Astrocyte (in vitro differentiated cells and primary cell): ENCODE measurements around the gene CNOT1. TPM values are rescaled to one million over a fixed set of nuclear protein-coding genes. Genes with fewer than 3 reads are reported as not detected.
"Not testable (repeated sequence)": the region's sequence is repeated elsewhere in the genome, so short reads cannot be mapped to it uniquely, and the experiment has no call there.

Experiments used
- DNase-seq: peaks from one replicate; pipeline ENCODE4 v3.0.0-alpha.2; 2010; ENCODE audit warnings: low read depth
- FAIRE-seq: peaks from 2 replicates; lab custom pipeline; 2011; peaks lifted over from hg19 to GRCh38; lab: Jason Lieb, UNC
- H2AFZ ChIP-seq: 2 replicates; pipeline ENCODE4 v1.6.0; 2012; ENCODE audit warnings: low read depth, low read length, inconsistent platforms
- H3K27ac ChIP-seq: 2 replicates; pipeline ENCODE4 v1.5.1; 2011; ENCODE audit warnings: low read depth, low read length, inconsistent platforms
- H3K27me3 ChIP-seq: 2 replicates; pipeline ENCODE4 v1.6.0; 2011; ENCODE audit warnings: low read length, inconsistent platforms; ENCODE audit not compliant: insufficient read depth
- H3K36me3 ChIP-seq: 2 replicates; pipeline ENCODE4 v1.5.1; 2011; ENCODE audit warnings: low read length, inconsistent platforms; ENCODE audit not compliant: insufficient read depth
- H3K4me1 ChIP-seq: 2 replicates; pipeline ENCODE4 v1.5.1; 2011; ENCODE audit warnings: low read length, inconsistent platforms; ENCODE audit not compliant: insufficient read depth
- H3K4me2 ChIP-seq: 2 replicates; pipeline ENCODE4 v1.6.0; 2012; ENCODE audit warnings: low read length, inconsistent platforms
- H3K4me3 ChIP-seq: 2 replicates; pipeline ENCODE4 v1.5.1; 2011; ENCODE audit warnings: low read depth, mild to moderate bottlenecking, low read length, inconsistent platforms; ENCODE audit not compliant: insufficient read depth
- H3K79me2 ChIP-seq: 2 replicates; pipeline ENCODE4 v1.6.0; 2012; ENCODE audit warnings: mild to moderate bottlenecking, low read length, inconsistent platforms; ENCODE audit not compliant: insufficient read depth
- H3K9ac ChIP-seq: 2 replicates; pipeline ENCODE4 v1.6.0; 2012; ENCODE audit warnings: mild to moderate bottlenecking, low read length, inconsistent platforms
- H3K9me3 ChIP-seq: 2 replicates; pipeline ENCODE4 v1.5.1; 2012; ENCODE audit warnings: low read depth, mild to moderate bottlenecking, low read length, inconsistent platforms; ENCODE audit not compliant: insufficient read depth
- H4K20me1 ChIP-seq: 2 replicates; pipeline ENCODE4 v1.6.0; 2012; ENCODE audit warnings: low read length, inconsistent platforms; ENCODE audit not compliant: insufficient read depth
- H3K27ac Mint-ChIP-seq: one replicate; pipeline ENCODE4 v1.8.0; 2021; ENCODE audit warnings: mild to moderate bottlenecking, mixed read lengths; ENCODE audit not compliant: unreplicated experiment
- H3K27me3 Mint-ChIP-seq: one replicate; pipeline ENCODE4 v1.8.0; 2021; ENCODE audit warnings: low read depth, mixed read lengths; ENCODE audit not compliant: unreplicated experiment
- H3K36me3 Mint-ChIP-seq: one replicate; pipeline ENCODE4 v1.8.0; 2021; ENCODE audit warnings: low read depth, mixed read lengths; ENCODE audit not compliant: unreplicated experiment
- H3K4me1 Mint-ChIP-seq: one replicate; pipeline ENCODE4 v1.8.0; 2021; ENCODE audit warnings: low read depth, mixed read lengths; ENCODE audit not compliant: unreplicated experiment
- H3K4me3 Mint-ChIP-seq: one replicate; pipeline ENCODE4 v1.8.0; 2021; ENCODE audit warnings: mild to moderate bottlenecking, moderate library complexity, mixed read lengths; ENCODE audit not compliant: unreplicated experiment
- H3K9me3 Mint-ChIP-seq: one replicate; pipeline ENCODE4 v1.8.0; 2021; ENCODE audit warnings: mild to moderate bottlenecking, mixed read lengths; ENCODE audit not compliant: unreplicated experiment
- CTCF ChIP-seq: IDR thresholded peaks from 2 replicates; pipeline ENCODE4 v1.5.1; 2011; ENCODE audit warnings: low read depth, mild to moderate bottlenecking, inconsistent platforms, low read length, moderate library complexity; ENCODE audit not compliant: insufficient read depth
- EZH2 ChIP-seq: IDR thresholded peaks from 2 replicates; pipeline ENCODE4 v1.6.1; 2012; ENCODE audit warnings: mild to moderate bottlenecking, low read length, inconsistent platforms; ENCODE audit not compliant: insufficient read depth
- total RNA-seq: library from RNA; stranded (reverse); gene quantifications from 2 replicates; pipeline ENCODE4 v1.2.1, GENCODE V29; 2021

CNOT1 gene
- total RNA-seq, 1 donor from 2014 or later: 212 TPM

GRCh38 chr16:58574895-58575294, 54.7 kb downstream of the CNOT1 start:
- Histone ChIP-seq H3K4me2 (no peak overlapping the region), H3K9ac (no peak overlapping the region), H3K27me3 (no peaks in the 10 kb centered on the region), H3K4me1 (no peaks in the 10 kb centered on the region), H3K79me2 (peaks cover 18% of the 10 kb centered on the region), H3K4me3 (no peak overlapping the region), H4K20me1 (peaks cover 16% of the 10 kb centered on the region), H2AFZ (no peak overlapping the region), H3K27ac (no peak overlapping the region), H3K36me3 (peaks cover 55% of the 10 kb centered on the region), H3K9me3 (no peaks in the 10 kb centered on the region)
- Mint-ChIP-seq H3K36me3 (peaks cover 31% of the 10 kb centered on the region), H3K4me1 (no peaks in the 10 kb centered on the region), H3K4me3 (no peak overlapping the region), H3K27me3 (no peaks in the 10 kb centered on the region), H3K27ac (no peak overlapping the region), H3K9me3 (no peaks in the 10 kb centered on the region)
- DNase-seq (no peak), FAIRE-seq (no peak)
- TF ChIP-seq CTCF: no peak

GRCh38 chr16:58565697-58566096, 63.9 kb downstream of the CNOT1 start:
- not testable (repeated sequence) for H3K27me3 ChIP-seq, H3K27ac ChIP-seq, H3K27ac Mint-ChIP-seq, DNase-seq, H3K4me3 ChIP-seq, H3K9ac ChIP-seq, H3K9me3 Mint-ChIP-seq, H3K4me3 Mint-ChIP-seq, FAIRE-seq, H3K9me3 ChIP-seq, H3K4me1 Mint-ChIP-seq, H3K27me3 Mint-ChIP-seq, H3K4me1 ChIP-seq, H3K4me2 ChIP-seq, H2AFZ ChIP-seq
- peaks cover 27% of the 10 kb centered on the region for H3K36me3 ChIP-seq
- peaks cover 29% of the 10 kb centered on the region for H4K20me1 ChIP-seq
- peaks cover 19% of the 10 kb centered on the region for H3K36me3 Mint-ChIP-seq
- peaks cover 67% of the 10 kb centered on the region for H3K79me2 ChIP-seq

GRCh38 chr16:58563775-58564174, 65.9 kb downstream of the CNOT1 start:
- Mint-ChIP-seq H3K27me3 (no peaks in the 10 kb centered on the region), H3K4me1 (no peaks in the 10 kb centered on the region), H3K36me3 (peaks cover 5% of the 10 kb centered on the region), H3K27ac (no peak overlapping the region), H3K9me3 (no peaks in the 10 kb centered on the region), H3K4me3 (no peak overlapping the region)
- Histone ChIP-seq H3K36me3 (peaks cover 24% of the 10 kb centered on the region), H3K4me1 (peaks cover 7% of the 10 kb centered on the region), H4K20me1 (peaks cover 23% of the 10 kb centered on the region), H3K4me2 (peak overlapping the region; percentile 45), H3K9me3 (no peaks in the 10 kb centered on the region), H3K79me2 (peaks cover 56% of the 10 kb centered on the region), H2AFZ (no peak overlapping the region), H3K4me3 (no peak overlapping the region), H3K9ac (no peak overlapping the region), H3K27ac (peak overlapping the region; percentile 9), H3K27me3 (no peaks in the 10 kb centered on the region)
- FAIRE-seq (no peak), DNase-seq (no peak)
- TF ChIP-seq EZH2: no peak
- no peak for TF ChIP-seq CTCF
